Psoas muscle (tissue), 8 donors: ENCODE results near the gene UTP3. TPM values are rescaled to one million over a fixed set of nuclear protein-coding genes. Genes with fewer than 3 reads are reported as not detected.
"Not testable (repeated sequence)": the region's sequence is repeated elsewhere in the genome, so short reads cannot be mapped to it uniquely, and the experiment has no call there.

Experiments
- ATAC-seq, 4 donors: fragments of 200-7000 bp; cut with Tn5 transposase; one replicate each; pipeline ENCODE4 v1.9.1; 2020; ENCODE audit warnings: moderate library complexity in 3 of 4, mild to moderate bottlenecking in 2 of 4
- DNase-seq, 2 donors: peaks; one replicate each; pipeline ENCODE4 v3.0.0-alpha.2; 2020
- H3K27ac ChIP-seq: fragments of 200-600 bp; one replicate; pipeline ENCODE4 v1.8.0; 2022
- H3K27me3 ChIP-seq, 3 donors: fragments of 200-600 bp in 1 of 3; one replicate each; pipeline versions ENCODE4 v1.6.1 to v1.8.0; 2013 to 2022; ENCODE audit warnings: low read length in 2 of 3, mild to moderate bottlenecking in 2 of 3, moderate library complexity in 1 of 3; ENCODE audit not compliant: insufficient read depth in 3 of 3
- H3K36me3 ChIP-seq, 2 donors: fragments of 200-600 bp in 1 of 2; one replicate each; pipeline versions ENCODE4 v1.6.1 to v1.8.0; 2013 to 2022; ENCODE audit warnings: low read depth in 1 of 2, mild to moderate bottlenecking in 1 of 2, moderate library complexity in 1 of 2; ENCODE audit not compliant: insufficient read depth in 1 of 2
- H3K4me1 ChIP-seq: fragments of 200-600 bp; one replicate; pipeline ENCODE4 v1.8.0; 2022
- H3K4me3 ChIP-seq: fragments of 200-600 bp; one replicate; pipeline ENCODE4 v1.8.0; 2022; ENCODE audit warnings: mild to moderate bottlenecking
- H3K9me3 ChIP-seq: fragments of 200-600 bp; one replicate; pipeline ENCODE4 v1.8.0; 2022
- CTCF ChIP-seq: fragments of 200-600 bp; IDR thresholded peaks from one replicate; pipeline ENCODE4 v1.8.0; 2022; ENCODE audit warnings: antibody characterized with exemption
- WGBS, 3 donors: extraction: QIAGEN DNeasy Blood & Tissue Kit; methylation state at CpG; one replicate each; pipeline versions ENCODE4 v1.1.6 to v1.1.7; 2013; 5-methylcytosine and 5-hydroxymethylcytosine counted together
- intact Hi-C, 2 donors: fragments of 100-400 bp; cut with DNase I; formaldehyde crosslinking; loops; one replicate each; pipeline versions ENCODE4 v1.11.0 to v1.14.2; 2022
- polyA plus RNA-seq, 3 donors: library from polyadenylated mRNA; stranded (reverse); fragments of 200-250 nt; gene quantifications; one replicate each; pipeline ENCODE4 v1.2.3, GENCODE V29; 2013
- total RNA-seq, 4 donors: library from RNA; stranded (reverse); fragmentation: NEBNext Ultra II Directional in 2 of 4; extraction: Animal tissue kit (Norgen Biotek cat#: 25700) in 2 of 4; gene quantifications; one replicate each; pipeline versions ENCODE4 v1.2.1 to v1.2.4, GENCODE V29; 2021 to 2023
- donor health status: healthy with polysubstance abuse.
- donor health status: DM: no; HTN: no; CAD: no; lungs with moderate emphysema.
- donor health status: Bipolar disorder and iron deficiency.
- donor health status: healthy.
- donor health status: DM: yes; HTN: yes; CAD: no.
- donor health status: DM: no; HTN: no; CAD: no.
- donor health status: DM: no; HTN: no; CAD: no.
- donor health status: DM: yes; HTN: yes; CAD: no.

Gene UTP3
- total and polyA plus RNA-seq, 7 donors: 13.0 to 32.5 (median 22.3) TPM

GRCh38 chr4:70681704-70682103 is 6.6 kb upstream of the UTP3 start:
- no peaks in the 10 kb centered on the region for H3K4me1 ChIP-seq
- no peaks in the 10 kb centered on the region for H3K36me3 ChIP-seq
- peaks cover 0 to 2% (median 0%) of the 10 kb centered on the region in 3 donors for H3K27me3 ChIP-seq
- H3K4me3 ChIP-seq: no peak overlapping the region
- no peak for DNase-seq
- TF ChIP-seq CTCF: no peak
- H3K9me3 ChIP-seq: no peaks in the 10 kb centered on the region
- intact Hi-C loops: loop anchor here in 1 of 2 donors (10.0 kb wide), 2 partner anchors 77 to 223 kb away; partner anchors contain the start of gene MOB1B
- ATAC-seq: no peak
- no peak overlapping the region for H3K27ac ChIP-seq

GRCh38 chr4:70682142-70682541 is 6.2 kb upstream of the UTP3 start:
- intact Hi-C loops: loop anchor here in 1 of 2 donors (10.0 kb wide), 2 partner anchors 77 to 223 kb away; partner anchors contain the start of gene MOB1B
- not testable (repeated sequence) for H3K9me3 ChIP-seq, H3K36me3 ChIP-seq, H3K4me1 ChIP-seq, H3K27me3 ChIP-seq, H3K27ac ChIP-seq, DNase-seq, H3K4me3 ChIP-seq, ATAC-seq
- WGBS, 3 donors: 85 to 87% (median 86%) methylated on average over 3 of the region's 3 CpGs

GRCh38 chr4:70687392-70687791 is 940 bp upstream of the UTP3 start:
- DNase-seq: peak in 1 of 2 donors; percentile 54
- peak in 1 of 4 donors; percentile 31 for ATAC-seq
- H3K9me3 ChIP-seq: no peaks in the 10 kb centered on the region
- peaks cover 36% of the 10 kb centered on the region for H3K4me1 ChIP-seq
- peaks cover 0 to 23% of the 10 kb centered on the region in 2 donors for H3K36me3 ChIP-seq
- 60 to 66% (median 65%) methylated on average over 13 of the region's 13 CpGs for WGBS, 3 donors
- TF ChIP-seq CTCF: no peak
- H3K4me3 ChIP-seq: peak overlapping the region; percentile 92
- H3K27ac ChIP-seq: peak overlapping the region; percentile 97
- H3K27me3 ChIP-seq: peaks cover 0 to 2% (median 0%) of the 10 kb centered on the region in 3 donors
- intact Hi-C loops: loop anchor here (5.0 to 10.0 kb wide), 5 partner anchors 35 to 305 kb away; partner anchors contain the start of genes DCK (in 1 of the 2) and MOB1B (in 1 of the 2)

DNA sequence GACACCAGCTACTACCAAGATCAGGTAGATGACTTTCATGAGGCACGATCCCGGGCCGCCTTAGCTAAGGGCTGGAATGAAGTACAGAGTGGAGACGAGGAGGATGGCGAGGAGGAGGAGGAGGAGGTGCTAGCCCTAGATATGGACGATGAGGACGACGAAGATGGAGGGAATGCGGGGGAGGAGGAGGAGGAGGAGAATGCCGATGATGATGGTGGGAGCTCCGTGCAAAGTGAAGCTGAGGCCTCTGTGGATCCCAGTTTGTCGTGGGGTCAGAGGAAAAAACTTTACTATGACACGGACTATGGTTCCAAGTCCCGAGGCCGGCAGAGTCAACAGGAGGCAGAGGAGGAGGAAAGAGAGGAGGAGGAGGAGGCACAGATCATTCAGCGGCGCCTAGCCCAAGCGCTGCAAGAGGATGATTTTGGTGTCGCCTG is 481 bp downstream of the UTP3 start:
- ATAC-seq: peak in 3 of 4 donors; percentile 4 to 23 (median 15)
- peak overlapping the region; percentile 92 for H3K4me3 ChIP-seq

GRCh38 chr4:70691661-70692060 is 3.3 kb downstream of the UTP3 start:
- 78 to 100% (median 79%) methylated on average over 1 of the region's 1 CpG for WGBS, 3 donors
- no peak overlapping the region for H3K4me3 ChIP-seq
- H3K4me1 ChIP-seq: peaks cover 36% of the 10 kb centered on the region
- no peak for DNase-seq
- TF ChIP-seq CTCF: no peak
- H3K27ac ChIP-seq: no peak overlapping the region
- intact Hi-C loops: no loop called here
- ATAC-seq: no peak
- H3K9me3 ChIP-seq: no peaks in the 10 kb centered on the region
- H3K27me3 ChIP-seq: no peaks in the 10 kb centered on the region
- H3K36me3 ChIP-seq: peaks cover 0 to 33% of the 10 kb centered on the region in 2 donors

More for the DNA sequence above, 481 bp downstream of the UTP3 start:
- DNase-seq: no peak
- WGBS, 3 donors: 1 to 2% (median 1%) methylated on average over 19 of the region's 19 CpGs
- intact Hi-C loops: loop anchor here (1.0 to 10.0 kb wide), 7 partner anchors 16 to 303 kb away; partner anchors contain the start of genes DCK (in 1 of the 2), GRSF1 (in 1 of the 2) and MOB1B (in 1 of the 2)
- peak overlapping the region; percentile 97 for H3K27ac ChIP-seq
- H3K4me1 ChIP-seq: peaks cover 36% of the 10 kb centered on the region
- TF ChIP-seq CTCF: no peak
- H3K36me3 ChIP-seq: peaks cover 0 to 33% of the 10 kb centered on the region in 2 donors
- no peaks in the 10 kb centered on the region for H3K27me3 ChIP-seq
- no peaks in the 10 kb centered on the region for H3K9me3 ChIP-seq

DNA sequence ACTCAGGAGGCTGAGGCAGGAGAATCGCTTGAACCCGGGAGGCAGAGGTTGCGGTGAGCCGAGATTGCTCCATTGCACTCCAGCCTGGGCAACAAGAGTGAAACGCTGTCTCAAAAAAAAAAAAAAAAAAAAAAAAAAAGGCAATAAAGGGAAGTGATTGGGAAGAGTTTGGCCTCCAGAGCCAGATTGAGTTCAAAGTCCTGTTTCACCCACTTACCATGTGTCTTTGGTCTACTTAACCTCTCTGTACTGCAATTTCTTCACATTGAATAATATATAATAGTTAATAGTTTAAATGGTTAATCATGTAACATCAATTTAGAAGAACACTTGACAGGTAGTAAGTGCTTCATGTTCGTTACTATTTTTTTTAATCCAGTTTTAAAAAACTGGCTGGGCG is 6.3 kb downstream of the UTP3 start:
- ATAC-seq, H3K27ac ChIP-seq, H3K27me3 ChIP-seq, intact Hi-C loops, H3K4me3 ChIP-seq, DNase-seq, H3K9me3 ChIP-seq: not testable (repeated sequence)
- WGBS, 3 donors: 94 to 99% (median 97%) methylated on average over 7 of the region's 7 CpGs
- Histone ChIP-seq H3K4me1 (peaks cover 27% of the 10 kb centered on the region), H3K36me3 (peaks cover 0 to 33% of the 10 kb centered on the region in 2 donors)

GRCh38 chr4:70698435-70698834 is 10.1 kb downstream of the UTP3 start:
- intact Hi-C loops, H3K36me3 ChIP-seq, DNase-seq, ATAC-seq, H3K4me3 ChIP-seq, H3K4me1 ChIP-seq, H3K9me3 ChIP-seq, H3K27me3 ChIP-seq, H3K27ac ChIP-seq: not testable (repeated sequence)
- 81 to 88% (median 86%) methylated on average over 8 of the region's 8 CpGs for WGBS, 3 donors
